ENCODE measurements around the gene PDE4B.

DNA sequence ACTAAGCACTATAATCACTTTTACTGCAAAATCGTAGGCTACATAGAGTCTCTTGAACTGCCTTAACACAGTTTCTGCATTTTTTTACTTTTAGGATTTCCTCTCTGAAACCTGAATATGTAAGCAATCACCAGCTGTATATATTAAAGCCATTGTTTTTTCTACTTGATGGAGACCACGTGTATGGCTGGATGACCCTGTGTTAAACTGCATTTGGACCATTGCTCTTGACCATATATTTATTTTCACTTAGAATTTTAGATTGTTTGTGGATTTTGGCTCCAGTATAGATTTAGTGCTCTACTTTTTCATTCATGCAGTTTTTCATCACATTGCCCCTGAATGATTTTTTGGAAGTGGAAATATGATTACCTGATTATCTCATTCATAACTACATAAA, 420.8 kb downstream of the PDE4B start:
- TF ChIP-seq CTCF (conservative IDR thresholded peaks at IDR 0.05; ENCODE audit: low read length): no peak
- TF ChIP-seq EZH2phosphoT487 (IDR thresholded peaks at IDR 0.05; ENCODE audit: borderline replicate concordance, low read depth, low read length): no peak
